ENCODE data around the gene HCFC1R1. TPM values are rescaled to one million over a fixed set of nuclear protein-coding genes. Genes with fewer than 3 reads are reported as not detected.

HCFC1R1 gene
- total RNA-seq, 1 donor from 2014 or later: 48.5 TPM

DNA sequence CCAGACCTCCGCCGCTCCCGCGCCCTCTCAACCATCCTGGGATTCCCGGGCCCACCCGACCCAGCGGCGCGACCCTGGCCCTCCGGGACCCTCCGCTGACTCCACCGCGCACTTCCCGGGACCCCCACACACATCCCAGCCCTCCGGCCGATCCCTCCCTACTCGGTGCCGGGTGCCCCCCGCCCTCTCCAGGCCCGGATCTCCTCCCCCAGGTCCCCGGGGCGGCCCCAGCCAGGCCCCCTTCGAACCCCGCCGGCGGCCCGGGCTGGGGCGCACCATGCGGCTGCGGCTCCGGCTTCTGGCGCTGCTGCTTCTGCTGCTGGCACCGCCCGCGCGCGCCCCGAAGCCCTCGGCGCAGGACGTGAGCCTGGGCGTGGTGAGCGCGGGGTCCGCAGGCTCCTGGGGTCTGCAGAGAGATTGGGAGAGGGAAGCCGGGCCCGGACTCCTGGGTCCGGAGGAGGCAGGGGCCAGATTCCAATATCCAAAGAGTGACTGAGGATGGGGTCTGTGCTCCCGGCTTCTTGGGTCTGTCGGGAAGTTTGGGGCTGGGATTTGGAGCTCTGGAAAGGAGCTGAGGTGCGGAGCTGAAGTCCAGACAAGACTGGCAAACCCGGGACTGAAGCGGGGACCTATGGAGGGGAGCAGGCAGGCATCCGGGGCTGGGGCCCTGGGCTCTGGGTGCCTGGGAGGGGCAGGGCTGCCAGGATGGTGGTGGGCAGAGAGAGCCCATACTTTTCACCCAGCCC lies 23.1 kb upstream of the HCFC1R1 start:
- no peaks in the 10 kb centered on the region for H3K36me3 ChIP-seq
- H3K27me3 ChIP-seq (ENCODE audit: low read depth): peaks cover 89% of the 10 kb centered on the region
- intact Hi-C loops (cut with micrococcal nuclease): no loop called here
- peaks cover 22% of the 10 kb centered on the region for H3K4me1 ChIP-seq
- TF ChIP-seq, protein P1, sequence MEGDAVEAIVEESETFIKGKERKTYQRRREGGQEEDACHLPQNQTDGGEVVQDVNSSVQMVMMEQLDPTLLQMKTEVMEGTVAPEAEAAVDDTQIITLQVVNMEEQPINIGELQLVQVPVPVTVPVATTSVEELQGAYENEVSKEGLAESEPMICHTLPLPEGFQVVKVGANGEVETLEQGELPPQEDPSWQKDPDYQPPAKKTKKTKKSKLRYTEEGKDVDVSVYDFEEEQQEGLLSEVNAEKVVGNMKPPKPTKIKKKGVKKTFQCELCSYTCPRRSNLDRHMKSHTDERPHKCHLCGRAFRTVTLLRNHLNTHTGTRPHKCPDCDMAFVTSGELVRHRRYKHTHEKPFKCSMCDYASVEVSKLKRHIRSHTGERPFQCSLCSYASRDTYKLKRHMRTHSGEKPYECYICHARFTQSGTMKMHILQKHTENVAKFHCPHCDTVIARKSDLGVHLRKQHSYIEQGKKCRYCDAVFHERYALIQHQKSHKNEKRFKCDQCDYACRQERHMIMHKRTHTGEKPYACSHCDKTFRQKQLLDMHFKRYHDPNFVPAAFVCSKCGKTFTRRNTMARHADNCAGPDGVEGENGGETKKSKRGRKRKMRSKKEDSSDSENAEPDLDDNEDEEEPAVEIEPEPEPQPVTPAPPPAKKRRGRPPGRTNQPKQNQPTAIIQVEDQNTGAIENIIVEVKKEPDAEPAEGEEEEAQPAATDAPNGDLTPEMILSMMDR (IDR thresholded peaks at IDR 0.05; ENCODE audit: borderline replicate concordance): no peak
- H3K9me3 ChIP-seq (replicated peaks): no peaks in the 10 kb centered on the region
- DNase-seq: no peak
- peak overlapping the region; percentile 69 for H3K4me3 ChIP-seq
- H3K27ac ChIP-seq (replicated peaks): no peak overlapping the region

DNA sequence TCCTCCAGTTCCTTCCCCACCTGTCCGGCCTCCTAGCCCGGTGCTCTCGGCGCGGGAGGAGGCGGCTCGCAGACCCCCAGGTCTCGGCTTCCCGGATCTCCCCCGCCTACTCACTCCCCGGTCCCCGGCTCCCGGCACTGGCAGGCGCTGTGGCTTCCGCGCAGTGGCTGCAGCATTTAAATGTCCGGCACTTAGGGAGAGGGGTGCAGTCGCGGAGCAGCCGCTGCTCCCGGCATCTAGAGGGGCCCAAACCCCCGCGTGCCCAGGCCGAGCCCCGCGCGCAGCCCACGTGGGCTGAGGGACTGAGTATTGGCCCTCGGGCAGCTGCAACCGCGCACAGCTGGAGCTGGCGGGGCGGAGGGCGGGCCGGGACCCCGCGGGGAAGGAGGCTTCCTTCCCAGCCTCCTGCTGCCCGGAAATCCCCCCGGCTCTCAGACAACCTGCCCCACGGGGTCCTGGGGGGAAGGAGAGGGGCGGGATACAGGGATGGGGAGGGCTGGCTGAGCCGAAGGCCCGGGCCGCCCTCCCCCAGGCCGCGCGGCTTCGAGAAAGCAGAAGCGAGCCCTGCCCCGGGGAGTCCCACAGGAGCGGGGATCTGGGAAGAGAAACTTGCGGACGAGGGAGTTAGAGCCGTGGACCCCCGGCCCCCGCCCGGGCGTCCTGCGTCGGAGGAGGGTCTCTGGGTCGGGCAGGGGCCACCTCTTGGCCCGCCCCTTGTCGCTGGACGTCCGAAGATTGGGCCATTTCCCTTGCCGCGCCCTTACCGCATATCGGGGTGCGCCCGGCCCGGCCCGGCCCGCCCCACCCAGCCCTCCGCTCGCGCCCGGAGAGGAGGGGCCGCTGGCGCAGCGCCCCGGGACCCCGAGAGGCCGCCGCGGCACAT lies 22.3 kb upstream of the HCFC1R1 start, which contains the start of gene MMP25:
MMP25 (plus strand) TSS at position 804 of the 883 bp plus-strand sequence. CDS start 357 bp downstream, outside the sequence.
- peaks cover 22% of the 10 kb centered on the region for H3K4me1 ChIP-seq
- peaks cover 98% of the 10 kb centered on the region for H3K27me3 ChIP-seq (ENCODE audit: low read depth)
- H3K27ac ChIP-seq (replicated peaks): no peak within 1 kb of the TSS
- DNase-seq: no peak
- intact Hi-C loops (cut with micrococcal nuclease): no loop called here
- no peaks in the 10 kb centered on the region for H3K9me3 ChIP-seq (replicated peaks)
- peak within 1 kb of the TSS; percentile 69 for H3K4me3 ChIP-seq
- no peaks in the 10 kb centered on the region for H3K36me3 ChIP-seq
- TF ChIP-seq, protein P1 (IDR thresholded peaks at IDR 0.05; ENCODE audit: borderline replicate concordance): no peak

DNA sequence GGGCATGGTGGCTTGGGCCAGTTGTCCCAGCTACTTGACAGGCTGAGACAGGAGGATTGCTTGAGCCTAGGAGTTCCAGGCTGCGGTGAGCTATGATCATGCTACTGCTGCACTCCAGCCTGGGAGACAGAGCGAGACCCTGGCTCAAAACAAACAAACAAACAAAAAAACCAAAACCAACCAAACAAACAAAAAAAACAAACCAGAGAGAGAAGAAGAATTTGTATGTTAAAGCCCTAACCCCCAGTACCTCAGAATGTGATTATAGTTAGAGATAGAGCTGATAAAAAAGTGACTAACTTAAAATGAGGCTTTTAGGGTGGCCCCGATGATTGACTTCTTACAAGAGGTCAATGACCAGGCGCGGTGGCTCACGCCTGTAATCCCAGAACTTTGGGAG lies 21.0 kb upstream of the HCFC1R1 start:
- Histone ChIP-seq H3K27me3 (ENCODE audit: low read depth) (peaks cover 99% of the 10 kb centered on the region), H3K4me1 (peaks cover 22% of the 10 kb centered on the region), H3K4me3 (no peak overlapping the region), H3K27ac (replicated peaks) (no peak overlapping the region), H3K36me3 (no peaks in the 10 kb centered on the region), H3K9me3 (replicated peaks) (no peaks in the 10 kb centered on the region)
- DNase-seq: no peak
- intact Hi-C loops (cut with micrococcal nuclease): no loop called here
- TF ChIP-seq, protein P1 (IDR thresholded peaks at IDR 0.05; ENCODE audit: borderline replicate concordance): no peak

DNA sequence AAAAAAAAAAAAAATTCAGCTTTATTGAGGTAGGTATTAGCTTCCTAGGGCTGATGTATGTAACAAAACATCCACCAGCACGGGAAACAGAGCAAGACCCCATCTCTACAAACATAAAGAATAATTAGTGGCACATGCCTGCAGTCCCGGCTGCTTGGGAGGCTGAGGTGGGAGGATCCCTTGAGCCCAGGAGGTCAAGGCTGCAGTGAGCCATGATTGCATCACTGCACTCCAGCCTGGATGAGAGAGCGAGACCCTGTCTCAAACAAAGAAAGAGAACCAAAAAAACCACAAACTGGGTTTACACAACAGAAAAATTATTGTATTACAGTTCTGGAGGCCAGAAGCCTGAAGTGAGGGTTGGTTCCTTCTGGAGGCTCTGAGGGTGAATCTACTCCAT lies 18.6 kb upstream of the HCFC1R1 start:
- intact Hi-C loops (cut with micrococcal nuclease): no loop called here
- H3K36me3 ChIP-seq: no peaks in the 10 kb centered on the region
- TF ChIP-seq, protein P1 (IDR thresholded peaks at IDR 0.05; ENCODE audit: borderline replicate concordance): no peak
- H3K4me3 ChIP-seq: no peak overlapping the region
- H3K27ac ChIP-seq (replicated peaks): no peak overlapping the region
- H3K4me1 ChIP-seq: peaks cover 22% of the 10 kb centered on the region
- H3K27me3 ChIP-seq (ENCODE audit: low read depth): peaks cover 99% of the 10 kb centered on the region
- no peaks in the 10 kb centered on the region for H3K9me3 ChIP-seq (replicated peaks)
- no peak for DNase-seq

DNA sequence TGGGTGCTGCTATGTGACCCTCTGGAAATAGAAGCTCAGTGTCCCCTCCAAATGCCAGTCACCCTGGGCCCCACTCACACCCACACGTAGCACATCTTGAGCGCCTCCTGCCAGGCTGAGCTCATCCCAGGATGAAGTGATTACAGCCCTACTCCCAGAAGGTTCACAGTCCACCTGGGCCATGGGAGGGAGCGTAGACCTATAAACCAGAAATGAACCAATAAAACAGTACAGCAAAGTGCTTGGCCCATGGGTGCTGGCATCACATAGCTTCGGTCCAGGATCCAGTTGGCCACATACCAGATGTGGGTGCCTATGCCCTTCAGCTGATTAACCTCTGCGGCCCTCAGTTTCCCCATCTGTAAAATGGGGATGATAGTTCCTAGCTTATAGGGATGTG lies 15.2 kb upstream of the HCFC1R1 start:
- Histone ChIP-seq H3K36me3 (no peaks in the 10 kb centered on the region), H3K9me3 (replicated peaks) (no peaks in the 10 kb centered on the region), H3K4me1 (peaks cover 9% of the 10 kb centered on the region), H3K4me3 (no peak overlapping the region), H3K27ac (replicated peaks) (no peak overlapping the region), H3K27me3 (ENCODE audit: low read depth) (peaks cover 99% of the 10 kb centered on the region)
- TF ChIP-seq, protein P1 (IDR thresholded peaks at IDR 0.05; ENCODE audit: borderline replicate concordance): no peak
- no peak for DNase-seq
- intact Hi-C loops (cut with micrococcal nuclease): no loop called here

Data from left ventricle myocardium inferior (tissue), 1 donor.